ENCODE results near the gene NUB1.
A peak's percentile ranks its signal among the peaks of the same experiment; 100 is the strongest.

Gene NUB1

GRCh38 chr7:151406886-151407583 is 65.4 kb downstream of the NUB1 start:
- ChIA-PET POLR2A (no interaction called here), CTCF (no interaction called here)
- no peak overlapping the region for H3K4me3 ChIP-seq (ENCODE audit: low read depth, low read length)
- TF ChIP-seq CTCF (IDR thresholded peaks at IDR 0.05; ENCODE audit: insufficient read depth, low read length, missing control alignments), result no peak
- no peak for DNase-seq (ENCODE audit: low read depth, low spot score)

GRCh38 chr7:151408498-151408838 is 66.9 kb downstream of the NUB1 start:
- TF ChIP-seq CTCF (IDR thresholded peaks at IDR 0.05; ENCODE audit: insufficient read depth, low read length, missing control alignments), result no peak
- H3K4me3 ChIP-seq (ENCODE audit: low read depth, low read length), result no peak overlapping the region
- ChIA-PET CTCF (no interaction called here), POLR2A (no interaction called here)
- DNase-seq (ENCODE audit: low read depth, low spot score), result no peak

DNA sequence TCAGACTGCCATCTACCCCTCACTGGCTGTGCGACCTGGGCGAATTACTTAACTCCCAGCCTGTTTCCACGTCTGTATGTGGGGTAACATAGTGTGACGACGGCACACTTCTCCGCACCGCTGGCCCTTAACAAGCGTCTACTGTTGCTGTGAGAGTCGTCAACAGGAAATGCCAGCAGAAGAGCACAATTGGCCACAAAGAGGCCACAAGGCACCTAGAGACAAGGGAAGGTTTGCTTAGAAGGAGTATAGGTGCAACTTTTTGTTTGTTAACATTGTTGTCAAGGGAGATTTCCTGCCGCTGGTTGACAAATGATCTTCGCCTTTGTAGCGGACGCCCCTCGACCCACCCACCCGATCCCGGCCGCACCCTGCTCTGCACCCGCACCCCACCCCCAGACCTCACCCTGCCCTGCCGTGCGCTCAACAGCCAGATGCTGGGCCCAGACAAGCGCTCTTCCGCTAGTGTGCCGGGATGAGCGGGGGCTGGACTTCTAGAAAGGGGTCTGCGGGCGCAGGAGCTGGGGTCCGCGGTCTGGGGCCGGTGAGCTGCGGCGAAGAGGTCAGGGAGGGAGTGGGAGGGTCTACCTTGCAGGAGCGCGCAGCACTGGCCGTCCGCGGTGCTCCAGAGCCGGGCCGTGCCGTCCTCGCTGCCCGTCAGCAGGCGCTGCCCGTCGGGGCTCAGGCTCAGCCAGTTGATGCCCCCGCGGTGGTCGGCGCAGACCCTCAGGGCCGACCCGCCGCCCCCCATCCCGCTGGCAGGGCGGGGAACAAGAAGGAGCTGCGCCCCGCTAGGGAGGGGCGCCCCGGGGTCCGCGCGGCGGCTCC is 67.4 kb downstream of the NUB1 start:
- H3K4me3 ChIP-seq (ENCODE audit: low read depth, low read length), result no peak overlapping the region
- ChIA-PET POLR2A (no interaction called here), CTCF (interaction anchor here (0.9 kb wide), 1 partner anchor 57 kb away, joined by 3 read pairs; no protein-coding TSS in a partner anchor)
- no peak for DNase-seq (ENCODE audit: low read depth, low spot score)
- TF ChIP-seq CTCF (IDR thresholded peaks at IDR 0.05; ENCODE audit: insufficient read depth, low read length, missing control alignments), result no peak

- DNase-seq (ENCODE audit: low read depth, low spot score), result no peak
- peak within 1 kb of the TSS; percentile 29 for H3K4me3 ChIP-seq (ENCODE audit: low read depth, low read length)
- no peak for TF ChIP-seq CTCF (IDR thresholded peaks at IDR 0.05; ENCODE audit: insufficient read depth, low read length, missing control alignments)
- CTCF ChIA-PET, result interaction anchor here (0.9 kb wide), 1 partner anchor 58 kb away, joined by 3 read pairs; no protein-coding TSS in a partner anchor
- POLR2A ChIA-PET, result no interaction called here
These were observed 68.2 kb downstream of the NUB1 start, which contains the start of gene WDR86 for GRCh38 chr7:151409667-151410404. Gene WDR86 (minus strand): TSS chr7:151410038. CDS start chr7:151409589, 449 bp downstream.

GRCh38 chr7:151410405-151411390 is 69.1 kb downstream of the NUB1 start:
- TF ChIP-seq CTCF (IDR thresholded peaks at IDR 0.05; ENCODE audit: insufficient read depth, low read length, missing control alignments), result no peak
- DNase-seq (ENCODE audit: low read depth, low spot score), result no peak
- ChIA-PET POLR2A (no interaction called here), CTCF (interaction anchor here (2.3 kb wide), 1 partner anchor 38 kb away, joined by 6 read pairs; no protein-coding TSS in a partner anchor)
- peak overlapping the region; percentile 29 for H3K4me3 ChIP-seq (ENCODE audit: low read depth, low read length)
